DLD1 (cell line): ENCODE data around the gene HAGHL.

Experiments
- in situ Hi-C: cut with HindIII; loops from 2 replicates; pipeline ENCODE4 v1.10.0; 2017; ENCODE audit warnings: low sequenced_read_pairs

Gene HAGHL

GRCh38 chr16:719815-720446 is 7.0 kb upstream of the HAGHL start:
- in situ Hi-C loops, result no loop called here

GRCh38 chr16:720447-720989 is 6.4 kb upstream of the HAGHL start:
- in situ Hi-C loops, result no loop called here

- in situ Hi-C loops, result no loop called here
Measured at GRCh38 chr16:720990-721764, 5.7 kb upstream of the HAGHL start, which contains the start of gene ANTKMT. Gene ANTKMT (plus strand): TSS chr16:721146. CDS start chr16:721275, 129 bp downstream.

- in situ Hi-C loops, result no loop called here
Measured at GRCh38 chr16:721765-722540, 5.0 kb upstream of the HAGHL start.

- in situ Hi-C loops, result no loop called here
Measured at GRCh38 chr16:722835-723633, 3.9 kb upstream of the HAGHL start.

DNA sequence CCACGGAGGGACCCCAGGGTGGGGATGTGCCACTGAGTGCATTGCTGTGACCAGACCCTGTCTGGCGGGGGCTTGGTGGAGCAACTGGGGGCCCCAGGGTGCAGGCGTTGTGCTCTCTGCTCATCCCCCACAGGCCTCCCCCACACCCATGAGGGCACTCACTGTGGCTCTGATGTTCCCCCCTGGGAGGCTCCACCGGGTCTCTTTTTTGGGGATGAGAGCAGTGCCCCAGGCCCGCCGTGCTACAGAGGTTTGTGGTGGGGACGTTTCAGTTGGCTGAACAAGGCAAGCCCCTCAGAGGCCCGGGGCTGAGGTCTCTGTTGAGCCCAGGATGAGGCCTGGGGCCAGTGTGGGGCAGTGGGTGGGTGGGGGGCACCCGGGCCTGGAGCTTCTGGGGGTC is 3.2 kb upstream of the HAGHL start:
- in situ Hi-C loops, result no loop called here

- in situ Hi-C loops, result no loop called here
Measured at GRCh38 chr16:724188-725040, 2.5 kb upstream of the HAGHL start.

GRCh38 chr16:725041-725376 is 1.9 kb upstream of the HAGHL start:
- in situ Hi-C loops, result no loop called here

GRCh38 chr16:725463-726187 is 1.3 kb upstream of the HAGHL start:
- in situ Hi-C loops, result no loop called here

GRCh38 chr16:726188-726437 is 793 bp upstream of the HAGHL start:
- in situ Hi-C loops, result no loop called here

DNA sequence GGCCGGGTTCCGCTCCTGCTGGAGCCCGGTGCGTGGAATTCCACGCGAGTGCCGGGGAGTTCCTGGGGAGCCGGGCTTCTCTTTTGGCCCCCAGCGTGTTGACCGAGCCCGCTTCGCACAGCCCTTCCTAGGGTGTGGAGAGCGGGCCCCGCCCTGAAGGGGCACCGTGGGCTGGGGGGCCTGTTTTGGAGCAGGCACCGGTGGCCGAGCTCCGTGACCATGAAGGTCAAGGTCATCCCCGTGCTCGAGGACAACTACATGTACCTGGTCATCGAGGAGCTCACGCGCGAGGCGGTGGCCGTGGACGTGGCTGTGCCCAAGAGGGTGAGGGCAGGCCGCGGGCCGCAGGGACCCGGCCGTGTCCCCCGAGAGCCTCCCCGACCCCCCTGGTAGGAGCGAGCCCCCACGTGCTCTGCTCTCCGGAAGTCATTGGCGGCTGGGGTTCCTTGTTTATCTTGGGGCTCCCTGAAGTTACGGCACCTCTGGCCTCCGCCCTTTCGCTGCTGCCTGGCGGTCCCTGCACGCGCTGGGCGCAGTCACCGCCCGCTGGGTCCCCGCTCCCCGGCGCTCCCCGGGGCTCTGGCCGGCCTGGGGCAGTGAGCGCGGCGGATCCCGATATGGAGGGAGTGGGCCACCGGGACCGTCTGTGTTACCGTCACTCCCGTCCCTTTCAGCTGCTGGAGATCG is 528 bp downstream of the HAGHL start:
- in situ Hi-C loops, result no loop called here

DNA sequence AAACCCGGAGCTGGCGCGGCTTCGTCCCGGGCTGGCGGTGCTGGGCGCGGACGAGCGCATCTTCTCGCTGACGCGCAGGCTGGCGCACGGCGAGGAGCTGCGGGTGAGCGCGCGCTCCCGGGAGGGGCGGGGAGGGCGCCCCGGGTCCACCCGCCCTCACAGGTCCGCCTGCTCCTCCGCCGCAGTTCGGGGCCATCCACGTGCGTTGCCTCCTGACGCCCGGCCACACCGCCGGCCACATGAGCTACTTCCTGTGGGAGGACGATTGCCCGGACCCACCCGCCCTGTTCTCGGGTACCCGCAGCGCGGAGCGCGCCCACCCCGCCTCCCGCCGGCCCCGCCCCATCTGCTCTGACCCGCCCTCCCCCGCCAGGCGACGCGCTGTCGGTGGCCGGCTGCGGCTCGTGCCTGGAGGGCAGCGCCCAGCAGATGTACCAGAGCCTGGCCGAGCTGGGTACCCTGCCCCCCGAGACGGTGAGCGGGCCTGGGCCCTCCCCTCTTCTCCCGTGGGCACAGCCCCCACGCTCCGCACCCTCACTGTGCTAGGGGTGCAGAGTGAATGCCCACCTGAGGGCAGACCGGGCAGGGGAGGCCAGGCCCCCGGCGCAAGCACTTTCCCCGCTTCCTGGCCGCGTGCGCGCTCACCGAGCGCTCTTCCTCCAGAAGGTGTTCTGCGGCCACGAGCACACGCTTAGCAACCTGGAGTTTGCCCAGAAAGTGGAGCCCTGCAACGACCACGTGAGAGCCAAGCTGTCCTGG is 1.4 kb downstream of the HAGHL start:
- in situ Hi-C loops, result no loop called here

GRCh38 chr16:728890-729744 is 2.2 kb downstream of the HAGHL start:
- in situ Hi-C loops, result no loop called here

- in situ Hi-C loops, result no loop called here
Measured at GRCh38 chr16:729768-730665, 3.1 kb downstream of the HAGHL start.

DNA sequence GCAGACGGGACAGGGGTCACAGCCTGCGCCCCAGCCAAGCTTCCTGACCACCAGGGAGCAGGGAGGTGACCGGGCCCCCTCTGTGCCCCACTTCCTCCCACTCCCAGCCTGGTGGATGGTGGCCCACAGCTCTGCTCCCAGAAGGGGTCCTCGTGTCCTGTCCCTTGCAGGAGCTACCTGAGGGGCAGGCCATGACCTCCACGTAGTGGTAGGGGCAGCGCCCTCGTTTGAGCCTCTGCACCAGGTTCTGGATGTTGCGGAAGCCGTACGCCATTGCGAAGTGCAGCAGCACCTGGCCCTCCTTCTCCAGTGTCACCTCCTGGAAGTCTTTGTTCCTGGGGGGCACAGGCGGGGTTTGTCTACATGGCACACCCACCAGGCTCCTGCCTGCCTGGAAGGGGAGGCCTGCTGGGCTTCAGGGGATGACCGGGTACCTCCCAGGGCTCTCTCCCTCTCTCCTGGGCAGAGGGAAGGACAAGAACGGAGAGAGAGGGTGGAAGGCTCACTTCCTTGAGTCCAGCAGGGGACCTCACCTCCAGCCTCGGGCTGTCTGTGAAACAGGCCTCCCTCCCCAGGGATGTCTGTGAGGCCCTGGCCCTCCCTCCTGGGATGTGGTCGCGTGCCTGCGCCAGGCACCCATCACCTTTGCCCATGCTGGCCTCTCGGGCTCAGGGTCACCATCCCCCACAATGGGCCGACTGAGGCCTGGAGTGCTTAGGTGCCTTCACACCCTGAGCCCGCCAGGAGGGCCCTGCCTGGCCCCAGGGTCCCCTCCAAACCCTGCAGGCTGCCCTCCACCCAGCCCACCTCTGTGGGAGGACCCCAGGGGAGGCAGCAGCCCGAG is 4.0 kb downstream of the HAGHL start:
- in situ Hi-C loops, result no loop called here
